Epithelial cell of proximal tubule (primary cell): ENCODE results near the gene GAPT. TPM values are rescaled to one million over a fixed set of nuclear protein-coding genes. Genes with fewer than 3 reads are reported as not detected.

Experiments used
- DNase-seq: peaks from one replicate; pipeline ENCODE4 v3.0.0-alpha.2; 2011; ENCODE audit warnings: low read depth
- H3K4me3 ChIP-seq: 2 replicates; pipeline ENCODE4 v1.5.1; 2011; ENCODE audit warnings: low read depth, mild to moderate bottlenecking, low read length
- total RNA-seq: library from RNA; depleted of rRNA; stranded (reverse); fragments of >200 nt; gene quantifications from 2 replicates; pipeline ENCODE4 v1.2.3, GENCODE V29; 2015
- TF ChIP-seq, protein P1 (sequence below): conservative IDR thresholded peaks from 2 replicates; pipeline ENCODE4 v1.5.1; 2012; ENCODE audit warnings: low read depth, mild to moderate bottlenecking, low read length

GAPT gene
- total RNA-seq, 1 donor from 2014 or later: not detected

DNA sequence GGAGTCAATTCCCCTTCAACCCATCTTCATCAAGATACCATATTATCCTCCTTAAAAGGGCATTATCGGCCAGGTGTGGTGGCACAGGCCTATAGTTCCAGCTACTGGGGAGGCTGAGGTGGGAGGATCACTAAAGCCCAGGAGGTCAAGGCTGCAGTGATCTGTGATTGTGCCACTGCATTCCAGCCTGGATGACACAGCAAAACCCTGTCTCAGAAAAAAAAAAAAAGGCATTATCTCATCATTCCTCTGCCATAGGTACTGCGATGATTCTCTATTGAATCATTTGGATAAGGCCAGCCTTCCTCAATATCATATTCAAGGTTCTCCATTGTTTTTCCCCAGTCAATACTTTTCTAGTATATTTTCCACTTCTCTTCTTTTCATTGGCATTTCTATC lies 52.5 kb downstream of the GAPT start:
- TF ChIP-seq, protein P1, sequence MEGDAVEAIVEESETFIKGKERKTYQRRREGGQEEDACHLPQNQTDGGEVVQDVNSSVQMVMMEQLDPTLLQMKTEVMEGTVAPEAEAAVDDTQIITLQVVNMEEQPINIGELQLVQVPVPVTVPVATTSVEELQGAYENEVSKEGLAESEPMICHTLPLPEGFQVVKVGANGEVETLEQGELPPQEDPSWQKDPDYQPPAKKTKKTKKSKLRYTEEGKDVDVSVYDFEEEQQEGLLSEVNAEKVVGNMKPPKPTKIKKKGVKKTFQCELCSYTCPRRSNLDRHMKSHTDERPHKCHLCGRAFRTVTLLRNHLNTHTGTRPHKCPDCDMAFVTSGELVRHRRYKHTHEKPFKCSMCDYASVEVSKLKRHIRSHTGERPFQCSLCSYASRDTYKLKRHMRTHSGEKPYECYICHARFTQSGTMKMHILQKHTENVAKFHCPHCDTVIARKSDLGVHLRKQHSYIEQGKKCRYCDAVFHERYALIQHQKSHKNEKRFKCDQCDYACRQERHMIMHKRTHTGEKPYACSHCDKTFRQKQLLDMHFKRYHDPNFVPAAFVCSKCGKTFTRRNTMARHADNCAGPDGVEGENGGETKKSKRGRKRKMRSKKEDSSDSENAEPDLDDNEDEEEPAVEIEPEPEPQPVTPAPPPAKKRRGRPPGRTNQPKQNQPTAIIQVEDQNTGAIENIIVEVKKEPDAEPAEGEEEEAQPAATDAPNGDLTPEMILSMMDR: no peak
- H3K4me3 ChIP-seq: no peak overlapping the region
- no peak for DNase-seq

DNA sequence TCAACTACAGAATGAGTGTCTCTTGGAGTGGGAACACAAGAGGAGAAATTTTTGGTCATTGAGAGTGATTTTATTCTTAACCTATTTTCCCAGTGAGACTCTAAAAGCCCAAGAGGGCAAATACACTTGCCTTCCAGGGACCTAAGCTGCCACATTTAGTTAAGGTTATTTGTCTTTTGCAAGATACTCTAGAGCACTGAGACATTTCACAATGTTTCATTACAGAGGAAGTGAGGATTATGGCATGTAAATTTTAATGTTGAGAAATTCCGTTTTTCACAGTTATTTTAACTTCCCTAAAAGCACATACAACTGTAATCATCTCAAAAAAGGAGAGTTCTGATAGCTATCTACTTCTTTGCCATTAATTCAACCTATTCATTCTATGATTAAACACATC lies 53.0 kb downstream of the GAPT start:
- TF ChIP-seq, protein P1: no peak
- H3K4me3 ChIP-seq: no peak overlapping the region
- DNase-seq: no peak

DNA sequence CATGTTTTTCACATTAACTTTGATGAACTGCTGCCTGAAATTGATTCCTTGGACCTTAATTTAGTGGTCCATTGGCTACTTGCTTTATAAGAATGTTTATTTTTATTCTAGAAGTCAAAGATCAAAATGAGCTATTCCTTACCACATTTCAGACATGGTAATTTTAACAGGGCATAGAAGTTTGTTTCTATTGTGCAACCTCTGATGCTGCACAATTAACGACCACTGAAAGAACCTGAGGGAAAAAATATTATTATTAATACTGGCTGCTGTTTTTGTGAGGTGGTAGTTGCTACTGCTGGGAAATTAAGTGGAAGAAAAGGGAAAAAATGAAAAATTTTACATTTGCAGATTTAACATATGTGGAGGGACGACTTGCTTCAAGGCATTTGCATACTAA lies 53.7 kb downstream of the GAPT start:
- H3K4me3 ChIP-seq: no peak overlapping the region
- no peak for DNase-seq
- TF ChIP-seq, protein P1: no peak

DNA sequence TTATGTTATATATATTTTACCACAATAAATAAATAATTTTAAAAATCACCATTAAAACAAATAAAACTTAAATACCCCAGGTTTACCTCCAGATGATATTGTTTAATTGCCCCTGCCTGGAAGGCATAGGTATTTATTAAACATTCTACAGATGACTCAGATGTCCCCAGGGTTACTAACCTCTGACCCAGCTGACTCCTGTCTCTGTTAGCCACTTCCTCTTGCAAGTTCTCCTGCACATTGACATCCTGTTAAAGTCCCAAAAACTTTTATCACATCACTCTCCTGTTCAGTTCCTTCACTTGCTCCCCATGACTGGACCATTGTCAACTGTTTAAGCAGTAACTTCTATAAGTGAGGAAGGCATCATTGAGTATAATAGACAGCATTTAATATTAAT lies 54.7 kb downstream of the GAPT start:
- H3K4me3 ChIP-seq: no peak overlapping the region
- TF ChIP-seq, protein P1: no peak
- no peak for DNase-seq

Other genes with a start within 250 kb of the GAPT start
- gene PLK2, start 31.3 kb upstream of the GAPT start, total RNA-seq: 437 and 613 TPM in 2 replicates
- gene RAB3C, start 91.6 kb downstream of the GAPT start, total RNA-seq: not detected in 2 replicates